K562 (cell line): ENCODE results near the gene PLD1. TPM values are rescaled to one million over a fixed set of nuclear protein-coding genes. Genes with fewer than 3 reads are reported as not detected.

Source experiments
- ATAC-seq: fragments of 200-7000 bp; cut with Tn5 transposase; 3 replicates; pipeline ENCODE4 v1.9.1; 2020; ENCODE audit warnings: moderate library complexity
- BruUV-seq: library from RNA; stranded (reverse); fragments of 400-500 nt; replicated peaks from 2 replicates; lab custom pipeline; 2021; lab: Mats Ljungman, UMichigan
- CTCF ChIA-PET: fragments of 300-600 bp; formaldehyde crosslinking; extraction: SDS; loops from one replicate; lab custom pipeline; 2021; ENCODE audit warnings: low intra/inter-chr PET ratio; lab: Yijun Ruan, JAX
- POLR2A ChIA-PET: fragments of 300-600, 350-650 bp; sonication (Branson Sonifier 250); formaldehyde crosslinking; extraction: SDS; loops from one replicate; lab custom pipeline; 2021; ENCODE audit warnings: antibody characterized with exemption, inconsistent platforms; lab: Yijun Ruan, JAX
- DNase-seq, 4 experiments: peaks; one replicate each; pipeline versions ENCODE4 v3.0.0 to v3.0.0-alpha.2; 2011 to 2018; ENCODE audit warnings: low spot score in 3 of 4, mixed read lengths in 3 of 4; ENCODE audit errors: extremely low read depth in 1 of 4
- FAIRE-seq: peaks from 2 replicates; lab custom pipeline; 2011; peaks lifted over from hg19 to GRCh38; lab: Jason Lieb, UNC
- H2AFZ ChIP-seq: 2 replicates; pipeline ENCODE4 v1.6.0; 2011; ENCODE audit warnings: low read depth, low read length, control low read depth, inconsistent platforms
- H3K27ac ChIP-seq: fragments of 200-600 bp; 3 replicates; pipeline ENCODE4 v1.8.0; 2011; ENCODE audit warnings: low read depth, mild to moderate bottlenecking, control low read depth, inconsistent platforms, low read length, moderate library complexity, mixed read lengths; ENCODE audit errors: extremely low read depth
- H3K27me3 ChIP-seq, 2 experiments: fragments of 300-600 bp in 1 of 2; 2 replicates in 1 of 2; 3 replicates in 1 of 2; pipeline versions ENCODE4 v1.6.0 to v1.8.0; 2011; ENCODE audit warnings: inconsistent platforms in 2 of 2, low read length in 2 of 2, mild to moderate bottlenecking in 1 of 2, mixed read lengths in 1 of 2, moderate library complexity in 1 of 2; ENCODE audit not compliant: control insufficient read depth in 2 of 2, insufficient read depth in 2 of 2
- H3K36me3 ChIP-seq: fragments of 300-600 bp; 3 replicates; pipeline ENCODE4 v1.8.0; 2011; ENCODE audit warnings: mild to moderate bottlenecking, low read length, inconsistent platforms; ENCODE audit not compliant: control insufficient read depth, insufficient read depth
- H3K4me1 ChIP-seq, 2 experiments: fragments of 200-600 bp in 1 of 2; replicated peaks in 1 of 2; 2 replicates in 1 of 2; 3 replicates in 1 of 2; pipeline versions ENCODE4 v1.5.1 to v1.8.0; 2011; ENCODE audit warnings: inconsistent platforms in 2 of 2, low read length in 2 of 2, mild to moderate bottlenecking in 1 of 2, mixed read lengths in 1 of 2, moderate library complexity in 1 of 2; ENCODE audit not compliant: control insufficient read depth in 2 of 2, insufficient read depth in 2 of 2
- H3K4me2 ChIP-seq: 2 replicates; pipeline ENCODE4 v1.6.1; 2011; ENCODE audit warnings: low read length, control low read depth, inconsistent platforms, mixed read lengths; ENCODE audit not compliant: insufficient read depth
- H3K4me3 ChIP-seq: fragments of 200-600 bp; sonication (generic), shearing (Covaris generic); 2 replicates; pipeline ENCODE4 v1.5.1; 2016; ENCODE audit warnings: control low read depth, inconsistent platforms
- H3K79me2 ChIP-seq: fragments of 200-600 bp; 3 replicates; pipeline ENCODE4 v1.8.0; 2011; ENCODE audit warnings: low read length, inconsistent platforms; ENCODE audit not compliant: control insufficient read depth, insufficient read depth
- H3K9ac ChIP-seq, 2 experiments: 2 replicates each; pipeline versions ENCODE4 v1.6.0 to v1.6.1; 2011; ENCODE audit warnings: low read depth in 2 of 2, low read length in 2 of 2, control low read depth in 1 of 2, inconsistent platforms in 1 of 2, mild to moderate bottlenecking in 1 of 2, mixed read lengths in 1 of 2; ENCODE audit not compliant: insufficient read depth in 1 of 2
- H3K9me1 ChIP-seq: one replicate; pipeline ENCODE4 v1.6.0; 2011; ENCODE audit warnings: inconsistent platforms, mild to moderate bottlenecking, low read length, moderate library complexity; ENCODE audit not compliant: control insufficient read depth, insufficient read depth
- H3K9me3 ChIP-seq: replicated peaks from 2 replicates; pipeline ENCODE4 v1.5.1; 2011; ENCODE audit warnings: low read depth, low read length, inconsistent platforms; ENCODE audit not compliant: control insufficient read depth, insufficient read depth
- H4K20me1 ChIP-seq: replicated peaks from 2 replicates; pipeline ENCODE4 v1.6.1; 2011; ENCODE audit warnings: low read length, inconsistent platforms, mixed read lengths; ENCODE audit not compliant: control insufficient read depth, insufficient read depth
- C11orf30 ChIP-seq: fragments of 450-650 bp; IDR thresholded peaks from 2 replicates; pipeline ENCODE4 v1.6.1; 2016; ENCODE audit warnings: low read depth, mild to moderate bottlenecking
- CCAR2 ChIP-seq: fragments of 200-400 bp; formaldehyde crosslinking; IDR thresholded peaks from 2 replicates; pipeline ENCODE4 v1.6.1; 2017; ENCODE audit warnings: mild to moderate bottlenecking, low read depth, low read length
- CREBBP ChIP-seq: IDR thresholded peaks from one replicate; pipeline ENCODE4 v1.6.1; 2012; ENCODE audit warnings: low read depth, mild to moderate bottlenecking, control low read depth, inconsistent platforms, low read length
- KDM5B ChIP-seq: fragments of 200-600 bp; sonication (generic); IDR thresholded peaks from 2 replicates; pipeline ENCODE4 v1.6.1; 2012; ENCODE audit warnings: low read depth, mild to moderate bottlenecking, moderate library complexity, low read length, control low read depth, inconsistent platforms; ENCODE audit not compliant: insufficient replicate concordance
- KHSRP ChIP-seq: fragments of 450-650 bp; IDR thresholded peaks from 2 replicates; pipeline ENCODE4 v1.6.1; 2017
- MCM3 ChIP-seq: fragments of 450-650 bp; IDR thresholded peaks from 2 replicates; pipeline ENCODE4 v1.6.1; 2016
- NCOA6 ChIP-seq: fragments of 450-650 bp; IDR thresholded peaks from 2 replicates; pipeline ENCODE4 v1.6.1; 2017; ENCODE audit warnings: mild to moderate bottlenecking
- NFE2 ChIP-seq: IDR thresholded peaks from 2 replicates; pipeline ENCODE4 v1.6.1; 2014; ENCODE audit warnings: antibody characterized with exemption, low read depth
- NFIC ChIP-seq: fragments of 450-650 bp; IDR thresholded peaks from 2 replicates; pipeline ENCODE4 v1.6.1; 2017; ENCODE audit warnings: mild to moderate bottlenecking, inconsistent platforms
- PHF8 ChIP-seq: fragments of 200-600 bp; sonication (generic); IDR thresholded peaks from 2 replicates; pipeline ENCODE4 v1.6.1; 2012; ENCODE audit warnings: mixed run types, mild to moderate bottlenecking, inconsistent platforms, low read length, moderate library complexity, borderline replicate concordance
- POLR2A ChIP-seq: fragments of 450-650 bp; conservative IDR thresholded peaks from 2 replicates; pipeline ENCODE4 v1.6.1; 2016
- POLR2H ChIP-seq: IDR thresholded peaks from 2 replicates; pipeline ENCODE4 v1.6.1; 2016; ENCODE audit warnings: missing genetic modification characterization, low read depth, mild to moderate bottlenecking, control low read depth, missing compliant biosample characterization, moderate library complexity
- RFX1 ChIP-seq: fragments of 450-650 bp; IDR thresholded peaks from 2 replicates; pipeline ENCODE4 v1.6.1; 2016; ENCODE audit warnings: mild to moderate bottlenecking, moderate library complexity
- SMAD4 ChIP-seq: fragments of 250-450 bp; sonication (Bioruptor Pico); conservative IDR thresholded peaks from 2 replicates; pipeline ENCODE4 v1.8.0; 2021; ENCODE audit warnings: inconsistent platforms, mild to moderate bottlenecking, moderate library complexity
- SRF ChIP-seq, 2 experiments: fragments of 250-450, 450-650 bp in 1 of 2; sonication (Bioruptor Pico) in 1 of 2; sonication (generic) in 1 of 2; formaldehyde crosslinking; IDR thresholded peaks; 2 replicates each; pipeline versions ENCODE4 v1.5.0 to v1.5.1; 2020 to 2022; ENCODE audit warnings: mild to moderate bottlenecking in 1 of 2, missing genetic modification reagents in 1 of 2
- SUPT5H ChIP-seq: fragments of 450-650 bp; IDR thresholded peaks from 2 replicates; pipeline ENCODE4 v1.6.1; 2016
- ZNF175 ChIP-seq: fragments of 200-800 bp; sonication (Bioruptor generic); IDR thresholded peaks from 2 replicates; pipeline ENCODE4 v1.6.1; 2016; ENCODE audit warnings: low read depth, mild to moderate bottlenecking, missing genetic modification characterization, missing compliant biosample characterization
- ZNF280A ChIP-seq: fragments of 450-650 bp; IDR thresholded peaks from 2 replicates; pipeline ENCODE4 v1.6.1; 2018; ENCODE audit warnings: mild to moderate bottlenecking, low read depth; ENCODE audit not compliant: partially characterized antibody
- ZNF398 ChIP-seq: fragments of 250-450 bp; sonication (Bioruptor Pico); IDR thresholded peaks from 2 replicates; pipeline ENCODE4 v1.8.0; 2021; ENCODE audit warnings: moderate library complexity, mild to moderate bottlenecking, inconsistent platforms
- ZNF717 ChIP-seq: fragments of 250-450 bp; sonication (Bioruptor Pico); IDR thresholded peaks from 2 replicates; pipeline ENCODE4 v1.5.0; 2021
- WGBS: fragments of 100-300 bp; shearing (Covaris generic); methylation state at CpG from one replicate; pipeline ENCODE4 v1.1.6; 2016; ENCODE audit warnings: low coverage, mixed read lengths; ENCODE audit not compliant: insufficient coverage; ENCODE audit errors: missing lambda C conversion rate; 5-methylcytosine and 5-hydroxymethylcytosine counted together
- in situ Hi-C: fragments of 300-500 bp; cut with MboI; formaldehyde crosslinking; loops from 4 replicates; pipeline ENCODE4 v1.15.0; 2018; ENCODE audit warnings: inconsistent platforms, mixed read lengths
- intact Hi-C: fragments of 100-400 bp; cut with micrococcal nuclease; formaldehyde crosslinking; loops from 2 replicates; pipeline ENCODE4 v1.14.2; 2022
- polyA plus RNA-seq, 8 experiments: library from polyadenylated mRNA; depleted of rRNA in 4 of 8; stranded (reverse) in 5 of 8; unstranded in 3 of 8; fragments of >200 nt; fragmentation: Nextera tagmentation in 2 of 8; fragmentation: Illumina TruSeq in 1 of 8; extraction: Ambion mirVana in 2 of 8; extraction: Trizol in 1 of 8; gene quantifications; 2 replicates each; pipeline versions ENCODE4 v1.2.1 to v1.2.3, GENCODE V29; 2011 to 2014; ENCODE audit warnings: inconsistent platforms in 1 of 8, missing spikeins in 1 of 8
- total RNA-seq, 7 experiments: library from RNA; depleted of rRNA in 6 of 7; stranded (reverse); fragments of >200 nt in 6 of 7; fragmentation: Illumina TruSeq in 2 of 7; extraction: Trizol in 2 of 7; gene quantifications; 2 replicates each; pipeline versions ENCODE4 v1.2.1 to v1.2.3, GENCODE V29; 2011 to 2021; ENCODE audit warnings: low replicate concordance in 1 of 7

Gene PLD1
- total and polyA plus RNA-seq, 9 of the 15 experiments (the other 6 are each of a cell fraction or from before 2014, with no cell fraction given) = 8.4 to 26.1 (median 18.6) TPM

GRCh38 chr3:171810629-171811294 is 479 bp upstream of the PLD1 start:
- FAIRE-seq = no peak
- Histone ChIP-seq H3K4me2 (peak overlapping the region; percentile 92), H3K9me1 (no peaks in the 10 kb centered on the region), H3K4me3 (peak overlapping the region; percentile 81), H3K79me2 (peaks cover 48% of the 10 kb centered on the region), H3K4me1 (peaks cover 25 to 46% of the 10 kb centered on the region in 2 experiments), H3K27ac (peak overlapping the region; percentile 84), H3K9me3 (no peaks in the 10 kb centered on the region), H3K36me3 (no peaks in the 10 kb centered on the region), H4K20me1 (no peaks in the 10 kb centered on the region), H3K9ac (peak overlapping the region; percentile 74 to 91), H3K27me3 (no peaks in the 10 kb centered on the region), H2AFZ (peak overlapping the region; percentile 93)
- in situ Hi-C loops = no loop called here
- POLR2A ChIA-PET = interaction anchor here (0.8 to 1.2 kb wide), 6 partner anchors 9 to 352 kb away, joined by 3 to 5 read pairs (median 4); no protein-coding TSS in a partner anchor
- no peak for DNase-seq
- 2% methylated on average over 22 of the region's 22 CpGs for WGBS
- no peak for ATAC-seq
- intact Hi-C loops = loop anchor here (5.0 kb wide), 2 partner anchors 152 to 348 kb away; partner anchors contain the start of gene TNIK
- CTCF ChIA-PET = no interaction called here
- TSS peak; percentile 89 for BruUV-seq
- TF ChIP-seq ZNF175 (CRISPR knock-in tag) = 0 out of 2 replicates have a peak, but pooled peaks have one; percentile 19
- no peak for TF ChIP-seq ZNF398
- TF ChIP-seq NFE2 = no peak
- TF ChIP-seq C11orf30 = no peak
- no peak for TF ChIP-seq MCM3
- TF ChIP-seq POLR2H (tag) = peak; percentile 37
- TF ChIP-seq KHSRP = no peak
- TF ChIP-seq ZNF280A = no peak
- TF ChIP-seq POLR2A = peak; percentile 76
- TF ChIP-seq SUPT5H = 0 out of 2 replicates have a peak, but pooled peaks have one; percentile 36
- TF ChIP-seq SMAD4 = peak; percentile 82
- TF ChIP-seq ZNF717 (CRISPR knock-in tag) = 0 out of 2 replicates have a peak, but pooled peaks have one; percentile 25
- no peak for TF ChIP-seq NCOA6
- peak; percentile 60 for TF ChIP-seq KDM5B
- TF ChIP-seq PHF8 = peak; percentile 52; the same call in 1 of the 2 replicates
- TF ChIP-seq RFX1 = no peak
- TF ChIP-seq SRF (CRISPR knock-in tag; IDR thresholded peaks at IDR 0.05) = peak in 1 of 2 experiments; percentile 9; a peak in 1 of 4 replicates
- no peak for TF ChIP-seq CCAR2
- TF ChIP-seq NFIC = no peak
- no peak for TF ChIP-seq CREBBP
